Gastrocnemius medialis (tissue), 4 donors: ENCODE results near the gene ZIK1.

ENCODE experiments used
- POLR2A ChIP-seq, 2 donors: fragments of 450-650 bp; IDR thresholded peaks; one replicate each; pipeline ENCODE4 v1.6.1; 2017; ENCODE audit warnings: antibody characterized with exemption in 2 of 2, mild to moderate bottlenecking in 2 of 2, moderate library complexity in 2 of 2
- TF ChIP-seq, protein P1 (sequence below), 5 experiments: fragments of 450-650 bp in 3 of 5; fragments of 200-600 bp in 2 of 5; sonication (generic) in 2 of 5; IDR thresholded peaks in 4 of 5; conservative IDR thresholded peaks in 1 of 5; 1 replicate in 4 of 5; 2 replicates in 1 of 5; pipeline ENCODE4 v1.5.1; 2016 to 2019; ENCODE audit warnings: antibody characterized with exemption in 5 of 5, mild to moderate bottlenecking in 3 of 5, moderate library complexity in 3 of 5

DNA sequence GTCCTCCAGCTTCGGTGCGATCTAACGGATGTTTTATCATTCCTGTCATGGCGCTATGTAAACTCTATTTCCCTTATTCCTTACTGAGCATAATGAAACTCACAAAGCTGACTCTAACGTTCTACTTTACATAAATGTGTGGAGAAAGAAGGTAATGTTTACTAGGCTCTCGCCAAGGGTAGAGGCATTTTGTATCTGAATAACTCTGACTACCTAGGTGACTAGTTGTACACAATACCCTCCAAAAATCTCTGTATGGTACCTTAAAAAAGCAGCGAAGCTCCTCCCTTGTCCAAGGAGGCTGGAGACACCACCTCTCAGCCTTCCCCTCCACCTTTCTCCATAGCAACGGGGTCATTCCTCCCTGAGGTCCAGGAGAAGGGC, 15.4 kb downstream of the ZIK1 start:
- TF ChIP-seq, protein P1, sequence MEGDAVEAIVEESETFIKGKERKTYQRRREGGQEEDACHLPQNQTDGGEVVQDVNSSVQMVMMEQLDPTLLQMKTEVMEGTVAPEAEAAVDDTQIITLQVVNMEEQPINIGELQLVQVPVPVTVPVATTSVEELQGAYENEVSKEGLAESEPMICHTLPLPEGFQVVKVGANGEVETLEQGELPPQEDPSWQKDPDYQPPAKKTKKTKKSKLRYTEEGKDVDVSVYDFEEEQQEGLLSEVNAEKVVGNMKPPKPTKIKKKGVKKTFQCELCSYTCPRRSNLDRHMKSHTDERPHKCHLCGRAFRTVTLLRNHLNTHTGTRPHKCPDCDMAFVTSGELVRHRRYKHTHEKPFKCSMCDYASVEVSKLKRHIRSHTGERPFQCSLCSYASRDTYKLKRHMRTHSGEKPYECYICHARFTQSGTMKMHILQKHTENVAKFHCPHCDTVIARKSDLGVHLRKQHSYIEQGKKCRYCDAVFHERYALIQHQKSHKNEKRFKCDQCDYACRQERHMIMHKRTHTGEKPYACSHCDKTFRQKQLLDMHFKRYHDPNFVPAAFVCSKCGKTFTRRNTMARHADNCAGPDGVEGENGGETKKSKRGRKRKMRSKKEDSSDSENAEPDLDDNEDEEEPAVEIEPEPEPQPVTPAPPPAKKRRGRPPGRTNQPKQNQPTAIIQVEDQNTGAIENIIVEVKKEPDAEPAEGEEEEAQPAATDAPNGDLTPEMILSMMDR (IDR thresholded peaks at IDR 0.05 in 4 of 5, conservative IDR thresholded peaks at IDR 0.05 in 1 of 5) = no peak
- no peak for TF ChIP-seq POLR2A (IDR thresholded peaks at IDR 0.05)
